HG03571 (cell line): ENCODE measurements around the gene SERPINB2.
A peak's percentile ranks its signal among the peaks of the same experiment; 100 is the strongest.
"Not testable (repeated sequence)": the region's sequence is repeated elsewhere in the genome, so short reads cannot be mapped to it uniquely, and the experiment has no call there.

ENCODE experiments used
- ATAC-seq: cut with Tn5 transposase; IDR thresholded peaks from one replicate; pipeline ENCODE4 v1.9.1; 2021; ENCODE audit not compliant: unreplicated experiment

Gene SERPINB2

GRCh38 chr18:63930773-63931354 lies 43.4 kb downstream of the SERPINB2 start:
- ATAC-seq = no peak

- peak; percentile 97 for ATAC-seq
Observed at GRCh38 chr18:63936156-63936931, 48.8 kb downstream of the SERPINB2 start.

GRCh38 chr18:63936932-63937393 lies 49.5 kb downstream of the SERPINB2 start:
- no peak for ATAC-seq

GRCh38 chr18:63940008-63940407 lies 52.5 kb downstream of the SERPINB2 start:
- ATAC-seq = no peak

- ATAC-seq = not testable (repeated sequence)
Observed at GRCh38 chr18:63940543-63941050, 53.1 kb downstream of the SERPINB2 start.

- no peak for ATAC-seq
Observed at GRCh38 chr18:63947051-63947790, 59.7 kb downstream of the SERPINB2 start.

GRCh38 chr18:63949068-63949737 lies 61.7 kb downstream of the SERPINB2 start, which contains the start of gene HMSD:
TSS of gene HMSD (plus strand) at chr18:63949301. CDS start at chr18:63953456, 4,155 bp downstream.
- peak; percentile 93 for ATAC-seq

- ATAC-seq = peak; percentile 47
Observed at GRCh38 chr18:63951302-63951705, 63.8 kb downstream of the SERPINB2 start.
